Immature natural killer cell (primary cell): ENCODE data around the gene ARHGAP33. TPM values are rescaled to one million over a fixed set of nuclear protein-coding genes. Genes with fewer than 3 reads are reported as not detected.

Source experiments
- polyA plus RNA-seq, 3 donors: library from polyadenylated mRNA; unstranded; fragments of 300-500 nt; fragmentation: Illumina TruSeq; gene quantifications; one replicate each; pipeline ENCODE4 v1.2.3, GENCODE V29; 2021

Gene ARHGAP33
- polyA plus RNA-seq, 3 donors from 2014 or later, result 0.37 TPM; not detected in 2

Other genes starting within 250 kb of the ARHGAP33 start
- gene SBSN, start 247.3 kb upstream of the ARHGAP33 start, polyA plus RNA-seq, result not detected
- gene GAPDHS, start 242.1 kb upstream of the ARHGAP33 start, polyA plus RNA-seq, result not detected
- 100 to 1,000 TPM; 117 to 184 (median 151) TPM for gene TMEM147, start 229.9 kb upstream of the ARHGAP33 start, polyA plus RNA-seq
- not detected for gene ATP4A, start 211.9 kb upstream of the ARHGAP33 start, polyA plus RNA-seq
- gene PMIS2, start 189.4 kb upstream of the ARHGAP33 start, polyA plus RNA-seq, result not detected
- gene HAUS5, start 162.8 kb upstream of the ARHGAP33 start, polyA plus RNA-seq, result 1 to 10 TPM in 2 of 3 donors, under 1 TPM in 1; 0.98 to 7.5 (median 6.0) TPM
- gene RBM42, start 146.5 kb upstream of the ARHGAP33 start, polyA plus RNA-seq, result 10 to 100 TPM; 51.4 to 91.8 (median 72.7) TPM
- gene ETV2, start 133.8 kb upstream of the ARHGAP33 start, polyA plus RNA-seq, result under 1 TPM; 0.55 to 0.79 (median 0.68) TPM
- 1,000 to 10,000 TPM in 1 of 3 donors, 100 to 1,000 TPM in 2; 711 to 1,050 (median 736) TPM for gene COX6B1, start 127.2 kb upstream of the ARHGAP33 start, polyA plus RNA-seq
- gene UPK1A, start 109.0 kb upstream of the ARHGAP33 start, polyA plus RNA-seq, result not detected
- not detected for gene ZBTB32, start 71.0 kb upstream of the ARHGAP33 start, polyA plus RNA-seq
- gene KMT2B, start 57.6 kb upstream of the ARHGAP33 start, polyA plus RNA-seq, result 1 to 10 TPM in 1 of 3 donors, under 1 TPM in 1, not detected in 1; 0.30 to 1.8 TPM
- gene IGFLR1, start 33.1 kb upstream of the ARHGAP33 start, polyA plus RNA-seq, result 100 to 1,000 TPM in 2 of 3 donors, 10 to 100 TPM in 1; 94.6 to 116 (median 109) TPM
- gene U2AF1L4, start 30.1 kb upstream of the ARHGAP33 start, polyA plus RNA-seq, result 10 to 100 TPM; 11.8 to 21.4 (median 15.8) TPM
- 100 to 1,000 TPM; 127 to 149 (median 129) TPM for gene PSENEN, start 29.9 kb upstream of the ARHGAP33 start, polyA plus RNA-seq
- 10 to 100 TPM in 2 of 3 donors, 1 to 10 TPM in 1; 9.7 to 15.2 (median 12.6) TPM for gene LIN37, start 27.0 kb upstream of the ARHGAP33 start, polyA plus RNA-seq
- not detected for gene HSPB6, start 18.5 kb upstream of the ARHGAP33 start, polyA plus RNA-seq
- 1 to 10 TPM; 1.2 to 7.8 (median 2.2) TPM for gene PROSER3, start 17.4 kb upstream of the ARHGAP33 start, polyA plus RNA-seq
- not detected for gene PRODH2, start 37.3 kb downstream of the ARHGAP33 start, polyA plus RNA-seq
- not detected for gene NPHS1, start 76.9 kb downstream of the ARHGAP33 start, polyA plus RNA-seq
- under 1 TPM in 1 of 3 donors, not detected in 2; 0.19 TPM for gene KIRREL2, start 81.3 kb downstream of the ARHGAP33 start, polyA plus RNA-seq
- under 1 TPM in 1 of 3 donors, not detected in 2; 0.72 TPM for gene APLP1, start 93.0 kb downstream of the ARHGAP33 start, polyA plus RNA-seq
- 1 to 10 TPM; 2.7 to 8.0 (median 2.9) TPM for gene NFKBID, start 125.0 kb downstream of the ARHGAP33 start, polyA plus RNA-seq
- gene HCST, start 127.0 kb downstream of the ARHGAP33 start, polyA plus RNA-seq, result 1,000 to 10,000 TPM; 1,885 to 2,801 (median 2,654) TPM
- gene TYROBP, start 132.7 kb downstream of the ARHGAP33 start, polyA plus RNA-seq, result 1,000 to 10,000 TPM; 2,771 to 3,312 (median 2,871) TPM
- gene LRFN3, start 160.8 kb downstream of the ARHGAP33 start, polyA plus RNA-seq, result under 1 TPM; 0.17 to 0.62 (median 0.32) TPM
- gene SDHAF1, start 219.6 kb downstream of the ARHGAP33 start, polyA plus RNA-seq, result 10 to 100 TPM; 44.7 to 51.0 (median 48.3) TPM
- gene SYNE4, start 233.2 kb downstream of the ARHGAP33 start, polyA plus RNA-seq, result not detected
- gene ALKBH6, start 238.6 kb downstream of the ARHGAP33 start, polyA plus RNA-seq, result 10 to 100 TPM; 27.2 to 34.6 (median 30.0) TPM